CD4-positive, CD25-positive, alpha-beta regulatory T cell (primary cell): Measurements from ENCODE around the gene SORD. TPM values are rescaled to one million over a fixed set of nuclear protein-coding genes. Genes with fewer than 3 reads are reported as not detected.
A peak's percentile ranks its signal among the peaks of the same experiment; 100 is the strongest.

Source experiments
- ATAC-seq, 2 donors: fragments of 150-1000 bp; cut with Tn5 transposase; one replicate each; pipeline ENCODE4 v1.10.0; 2021; ENCODE audit warnings: low read depth in 2 of 2, moderate number of reproducible peaks in 2 of 2, moderate library complexity in 1 of 2
- DNase-seq, 3 donors: peaks; one replicate each; pipeline versions ENCODE4 v3.0.0 to v3.0.0-alpha.2; 2012 to 2022; ENCODE audit warnings: mixed read lengths in 1 of 3
- H3K27ac ChIP-seq: one replicate; pipeline ENCODE4 v1.7.0; 2013; ENCODE audit warnings: mild to moderate bottlenecking, low read length; ENCODE audit not compliant: insufficient read depth, poor library complexity, severe bottlenecking
- H3K27me3 ChIP-seq: one replicate; pipeline ENCODE4 v1.7.0; 2013; ENCODE audit warnings: low read length; ENCODE audit not compliant: control insufficient read depth, insufficient read depth
- H3K36me3 ChIP-seq: one replicate; pipeline ENCODE4 v1.7.0; 2013; ENCODE audit warnings: mild to moderate bottlenecking, low read length, moderate library complexity; ENCODE audit not compliant: control insufficient read depth, insufficient read depth
- H3K4me1 ChIP-seq: 2 replicates; pipeline ENCODE4 v1.7.0; 2013; ENCODE audit warnings: mild to moderate bottlenecking, low read length; ENCODE audit not compliant: insufficient read depth, control insufficient read depth, poor library complexity, severe bottlenecking
- H3K4me3 ChIP-seq: one replicate; pipeline ENCODE4 v1.7.0; 2013; ENCODE audit warnings: low read depth, mild to moderate bottlenecking, low read length, moderate library complexity
- H3K9me3 ChIP-seq, 2 experiments: 1 replicate in 1 of 2; 2 replicates in 1 of 2; pipeline ENCODE4 v1.7.0; 2013; ENCODE audit warnings: low read length in 2 of 2, mild to moderate bottlenecking in 1 of 2, moderate library complexity in 1 of 2; ENCODE audit not compliant: control insufficient read depth in 2 of 2
- H3K27ac Mint-ChIP-seq, 3 donors: one replicate each; pipeline ENCODE4 v1.8.0; 2020 to 2022; ENCODE audit warnings: mild to moderate bottlenecking in 3 of 3, mixed read lengths in 3 of 3, moderate library complexity in 2 of 3
- H3K27me3 Mint-ChIP-seq: one replicate; pipeline ENCODE4 v1.8.0; 2022; ENCODE audit warnings: mild to moderate bottlenecking, mixed read lengths
- H3K36me3 Mint-ChIP-seq: one replicate; pipeline ENCODE4 v1.8.0; 2020; ENCODE audit warnings: mixed read lengths
- H3K4me1 Mint-ChIP-seq, 4 donors: one replicate each; pipeline ENCODE4 v1.8.0; 2020 to 2022; ENCODE audit warnings: mixed read lengths in 4 of 4, mild to moderate bottlenecking in 1 of 4
- H3K4me3 Mint-ChIP-seq, 4 donors: one replicate each; pipeline ENCODE4 v1.8.0; 2020 to 2022; ENCODE audit warnings: mild to moderate bottlenecking in 4 of 4, mixed read lengths in 4 of 4, moderate library complexity in 3 of 4
- H3K9me3 Mint-ChIP-seq, 7 donors: one replicate each; pipeline ENCODE4 v1.8.0; 2020 to 2022; ENCODE audit warnings: mixed read lengths in 7 of 7, mild to moderate bottlenecking in 3 of 7, moderate library complexity in 2 of 7
- polyA plus RNA-seq, 4 donors: library from polyadenylated mRNA; unstranded; fragments of 300-500 nt; fragmentation: Illumina TruSeq; gene quantifications; one replicate each; pipeline ENCODE4 v1.2.3, GENCODE V29; 2021
- total RNA-seq: library from RNA; stranded (reverse); gene quantifications from one replicate; pipeline ENCODE4 v1.2.3, GENCODE V29; 2022

SORD gene
- total and polyA plus RNA-seq, 5 donors from 2014 or later = 3.4 to 11.4 (median 5.3) TPM

- H3K4me1 Mint-ChIP-seq = peaks cover 4 to 52% (median 20%) of the 10 kb centered on the region in 4 donors
- H3K27ac Mint-ChIP-seq = peak overlapping the region in 1 of 3 donors; percentile 32
- H3K27ac ChIP-seq = no peak overlapping the region
- H3K4me3 ChIP-seq = no peak overlapping the region
- no peaks in the 10 kb centered on the region for H3K36me3 Mint-ChIP-seq
- H3K4me3 Mint-ChIP-seq = peak overlapping the region in 3 of 4 donors; percentile 11 to 89 (median 87)
- ATAC-seq (no peak), DNase-seq (no peak)
- peaks cover 43% of the 10 kb centered on the region for H3K4me1 ChIP-seq
- peaks cover 88% of the 10 kb centered on the region for H3K27me3 Mint-ChIP-seq
- peaks cover 17% of the 10 kb centered on the region for H3K27me3 ChIP-seq
- peaks cover 0 to 7% (median 0%) of the 10 kb centered on the region in 7 donors for H3K9me3 Mint-ChIP-seq
- no peaks in the 10 kb centered on the region for H3K9me3 ChIP-seq
- no peaks in the 10 kb centered on the region for H3K36me3 ChIP-seq
These were observed 93.7 kb downstream of the SORD start for GRCh38 chr15:45116482-45117307.

DNA sequence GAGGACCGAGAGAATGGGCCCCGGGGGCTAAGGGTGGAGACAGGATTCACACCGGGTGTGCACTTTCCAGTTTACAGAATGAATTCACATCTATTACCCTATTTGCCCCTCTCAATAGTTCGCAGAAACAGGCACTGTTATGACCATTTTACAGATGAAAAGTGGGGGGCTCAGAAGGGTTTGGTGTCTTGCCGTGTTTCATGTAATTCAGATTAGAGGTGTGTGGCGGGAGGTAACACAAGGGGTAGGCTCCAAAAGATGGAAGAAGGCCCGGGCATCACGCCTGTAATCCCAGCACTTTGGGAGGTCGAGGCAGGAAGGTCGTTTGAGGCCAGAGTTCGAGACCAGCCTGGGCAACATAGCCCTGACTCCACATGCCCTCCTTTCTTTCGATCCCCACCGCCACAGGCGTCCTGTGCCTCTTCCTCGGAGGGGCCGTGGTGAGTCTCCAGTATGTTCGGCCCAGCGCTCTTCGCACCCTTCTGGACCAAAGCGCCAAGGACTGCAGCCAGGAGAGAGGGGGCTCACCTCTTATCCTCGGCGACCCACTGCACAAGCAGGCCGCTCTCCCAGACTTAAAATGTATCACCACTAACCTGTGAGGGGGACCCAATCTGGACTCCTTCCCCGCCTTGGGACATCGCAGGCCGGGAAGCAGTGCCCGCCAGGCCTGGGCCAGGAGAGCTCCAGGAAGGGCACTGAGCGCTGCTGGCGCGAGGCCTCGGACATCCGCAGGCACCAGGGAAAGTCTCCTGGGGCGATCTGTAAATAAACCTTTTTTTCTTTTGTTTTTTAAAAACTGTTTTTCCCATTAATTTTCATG lies 94.5 kb downstream of the SORD start:
- Histone ChIP-seq H3K4me3 (no peak overlapping the region), H3K27me3 (peaks cover 14% of the 10 kb centered on the region), H3K27ac (no peak overlapping the region), H3K36me3 (no peaks in the 10 kb centered on the region), H3K4me1 (peaks cover 35% of the 10 kb centered on the region), H3K9me3 (no peaks in the 10 kb centered on the region)
- H3K27ac Mint-ChIP-seq = no peak overlapping the region
- peak overlapping the region; percentile 28 to 89 (median 76) for H3K4me3 Mint-ChIP-seq
- no peaks in the 10 kb centered on the region for H3K36me3 Mint-ChIP-seq
- H3K27me3 Mint-ChIP-seq = peaks cover 80% of the 10 kb centered on the region
- no peak for DNase-seq
- peaks cover 0 to 44% (median 15%) of the 10 kb centered on the region in 4 donors for H3K4me1 Mint-ChIP-seq
- ATAC-seq = no peak
- H3K9me3 Mint-ChIP-seq = peaks cover 0 to 7% (median 0%) of the 10 kb centered on the region in 7 donors

GRCh38 chr15:45118131-45118588 lies 95.2 kb downstream of the SORD start:
- peaks cover 13% of the 10 kb centered on the region for H3K27me3 ChIP-seq
- no peak overlapping the region for H3K27ac Mint-ChIP-seq
- no peak overlapping the region for H3K4me3 ChIP-seq

DNA sequence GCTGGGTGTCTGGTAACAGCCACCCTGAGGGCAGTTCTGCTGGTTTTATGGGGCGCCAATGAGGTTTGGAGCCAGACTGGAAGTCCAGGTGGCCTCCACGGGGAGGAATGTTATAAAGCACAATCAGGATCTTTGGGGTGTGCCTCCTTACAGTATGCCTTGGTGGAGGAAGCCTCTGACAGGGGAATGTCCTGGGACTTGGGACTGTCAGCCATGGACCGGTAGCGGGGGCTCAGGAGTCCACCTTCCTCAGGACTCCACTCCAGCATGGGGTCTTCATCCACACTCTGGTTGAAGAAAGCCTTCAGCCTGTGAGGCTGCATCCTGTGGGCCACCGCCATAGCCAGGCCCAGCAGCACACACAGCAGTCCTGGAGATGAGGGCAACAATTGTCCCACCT lies 96.0 kb downstream of the SORD start:
- peaks cover 8% of the 10 kb centered on the region for H3K27me3 ChIP-seq
- H3K27ac ChIP-seq = no peak overlapping the region
- peaks cover 28% of the 10 kb centered on the region for H3K4me1 ChIP-seq
- no peak overlapping the region for H3K4me3 ChIP-seq
- H3K36me3 Mint-ChIP-seq = no peaks in the 10 kb centered on the region
- H3K9me3 Mint-ChIP-seq = peaks cover 0 to 3% (median 0%) of the 10 kb centered on the region in 7 donors
- no peak overlapping the region for H3K27ac Mint-ChIP-seq
- no peaks in the 10 kb centered on the region for H3K36me3 ChIP-seq
- peaks cover 69% of the 10 kb centered on the region for H3K27me3 Mint-ChIP-seq
- H3K4me3 Mint-ChIP-seq = no peak overlapping the region
- ATAC-seq (no peak), DNase-seq (no peak)
- H3K9me3 ChIP-seq = no peaks in the 10 kb centered on the region
- peaks cover 0 to 31% (median 13%) of the 10 kb centered on the region in 4 donors for H3K4me1 Mint-ChIP-seq

More at GRCh38 chr15:45118131-45118588, 95.2 kb downstream of the SORD start:
- Mint-ChIP-seq H3K4me3 (peak overlapping the region; percentile 28 to 89 (median 73)), H3K4me1 (peaks cover 0 to 39% (median 15%) of the 10 kb centered on the region in 4 donors), H3K27me3 (peaks cover 75% of the 10 kb centered on the region), H3K9me3 (peaks cover 0 to 7% (median 0%) of the 10 kb centered on the region in 7 donors), H3K36me3 (no peaks in the 10 kb centered on the region)
- ATAC-seq = peak; percentile 96 to 99
- Histone ChIP-seq H3K4me1 (peaks cover 31% of the 10 kb centered on the region), H3K9me3 (no peaks in the 10 kb centered on the region), H3K36me3 (no peaks in the 10 kb centered on the region), H3K27ac (no peak overlapping the region)
- DNase-seq = peak; percentile 64 to 86 (median 82)

DNA sequence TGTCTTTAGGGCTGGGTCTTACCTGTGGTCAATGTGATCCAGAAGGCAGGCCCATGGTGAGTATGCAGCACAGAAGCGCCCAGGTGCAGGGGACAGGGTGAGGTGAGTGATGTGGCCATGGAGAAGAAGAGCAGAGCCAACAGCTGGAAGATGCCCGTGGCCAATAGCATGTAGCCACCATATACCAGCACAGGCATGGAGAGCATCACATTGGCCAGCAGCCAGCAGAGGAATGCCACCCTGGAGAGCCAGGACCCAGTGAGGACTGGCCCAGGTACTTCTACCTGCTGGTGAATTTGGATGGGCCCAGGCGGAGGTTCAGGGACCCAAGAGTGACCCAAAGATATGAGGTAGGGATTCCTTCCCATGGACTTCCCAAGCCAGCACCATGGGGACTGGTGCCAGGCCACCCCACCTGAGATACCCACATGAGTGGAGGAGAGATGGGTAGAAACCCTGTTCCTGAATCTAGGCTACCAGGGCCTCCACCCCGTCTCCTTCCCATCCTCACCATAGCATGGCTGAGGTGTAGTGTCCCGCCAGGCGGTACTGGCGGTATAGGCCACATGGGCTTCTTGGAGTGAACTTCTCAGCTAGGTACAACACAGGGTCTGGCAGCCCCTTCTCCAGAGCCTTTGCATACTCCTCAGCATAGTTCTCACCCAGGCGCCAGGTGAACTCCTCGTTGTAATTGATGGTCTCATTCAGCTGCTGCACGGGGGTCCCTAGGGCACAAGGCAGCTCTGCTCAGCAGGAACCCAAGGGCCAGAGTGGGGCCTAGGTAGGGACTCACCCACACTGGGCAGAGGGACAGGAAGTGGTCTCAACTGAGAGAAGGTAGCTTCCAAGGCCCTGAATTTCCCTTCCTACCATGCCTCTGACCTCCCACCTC lies 97.3 kb downstream of the SORD start:
- Histone ChIP-seq H3K4me3 (no peak overlapping the region), H3K27me3 (peaks cover 13% of the 10 kb centered on the region), H3K4me1 (peaks cover 21% of the 10 kb centered on the region), H3K27ac (no peak overlapping the region), H3K36me3 (no peaks in the 10 kb centered on the region), H3K9me3 (no peaks in the 10 kb centered on the region)
- H3K27me3 Mint-ChIP-seq = peaks cover 63% of the 10 kb centered on the region
- ATAC-seq (no peak), DNase-seq (no peak)
- peaks cover 0 to 23% (median 12%) of the 10 kb centered on the region in 4 donors for H3K4me1 Mint-ChIP-seq
- no peaks in the 10 kb centered on the region for H3K36me3 Mint-ChIP-seq
- H3K9me3 Mint-ChIP-seq = peaks cover 0 to 3% (median 0%) of the 10 kb centered on the region in 7 donors
- no peak overlapping the region for H3K27ac Mint-ChIP-seq
- no peak overlapping the region for H3K4me3 Mint-ChIP-seq

GRCh38 chr15:45121020-45121419 lies 98.0 kb downstream of the SORD start:
- peaks cover 20% of the 10 kb centered on the region for H3K4me1 ChIP-seq
- peaks cover 62% of the 10 kb centered on the region for H3K27me3 Mint-ChIP-seq
- H3K9me3 ChIP-seq = no peaks in the 10 kb centered on the region
- no peak overlapping the region for H3K4me3 Mint-ChIP-seq
- H3K27ac ChIP-seq = no peak overlapping the region
- peak overlapping the region in 1 of 3 donors; percentile 49 for H3K27ac Mint-ChIP-seq
- no peaks in the 10 kb centered on the region for H3K36me3 ChIP-seq
- ATAC-seq = no peak
- no peak for DNase-seq
- peaks cover 0 to 20% (median 12%) of the 10 kb centered on the region in 4 donors for H3K4me1 Mint-ChIP-seq
- no peak overlapping the region for H3K4me3 ChIP-seq
- H3K36me3 Mint-ChIP-seq = no peaks in the 10 kb centered on the region
- H3K9me3 Mint-ChIP-seq = peaks cover 0 to 3% (median 0%) of the 10 kb centered on the region in 7 donors
- peaks cover 20% of the 10 kb centered on the region for H3K27me3 ChIP-seq
